Thoracic aorta (tissue), 2 donors: ENCODE results near the gene NCAPH2. TPM values are rescaled to one million over a fixed set of nuclear protein-coding genes. Genes with fewer than 3 reads are reported as not detected.

Experiments
- ATAC-seq: fragments of 150-250 bp; one replicate; pipeline ENCODE4 v1.8.0; 2017; ENCODE audit warnings: low read depth; ENCODE audit not compliant: insufficient number of reproducible peaks, low FRiP score
- DNase-seq: peaks from one replicate; pipeline ENCODE4 v3.0.0-alpha.2; 2020; ENCODE audit warnings: low spot score
- H3K27ac ChIP-seq, 2 donors: fragments of 200-600 bp; sonication (generic); 1 replicate in 1 of 2; 2 replicates in 1 of 2; pipeline ENCODE4 v1.5.1; 2016; ENCODE audit warnings: mild to moderate bottlenecking in 2 of 2, moderate library complexity in 2 of 2
- H3K27me3 ChIP-seq: fragments of 200-600 bp; sonication (generic); replicated peaks from 2 replicates; pipeline ENCODE4 v1.6.0; 2016; ENCODE audit warnings: mild to moderate bottlenecking; ENCODE audit not compliant: insufficient read depth
- H3K36me3 ChIP-seq: fragments of 200-600 bp; sonication (generic); one replicate; pipeline ENCODE4 v1.5.1; 2016
- H3K4me1 ChIP-seq, 2 donors: fragments of 200-600 bp; sonication (generic); 1 replicate in 1 of 2; 2 replicates in 1 of 2; pipeline versions ENCODE4 v1.5.1 to v1.6.0; 2016; ENCODE audit warnings: low read depth in 2 of 2, mild to moderate bottlenecking in 1 of 2; ENCODE audit not compliant: control insufficient read depth in 1 of 2
- H3K4me3 ChIP-seq: fragments of 200-600 bp; sonication (generic); 2 replicates; pipeline ENCODE4 v1.5.1; 2016; ENCODE audit warnings: mild to moderate bottlenecking
- H3K9me3 ChIP-seq: fragments of 200-600 bp; sonication (generic); 2 replicates; pipeline ENCODE4 v1.5.1; 2016
- CTCF ChIP-seq: fragments of 200-600 bp; sonication (generic); IDR thresholded peaks from one replicate; pipeline ENCODE4 v1.5.1; 2019; ENCODE audit warnings: antibody characterized with exemption
- total RNA-seq, 2 donors: library from RNA; depleted of rRNA; stranded (reverse); fragments of >200 nt; gene quantifications; one replicate each; pipeline versions ENCODE4 v1.1.0 to v1.2.3, GENCODE V29; 2016

NCAPH2 gene
- total RNA-seq, 2 donors from 2014 or later, result 40.8 to 50.4 TPM

- Histone ChIP-seq H3K4me1 (no peaks in the 10 kb centered on the region), H3K27ac (no peak overlapping the region), H3K27me3 (no peaks in the 10 kb centered on the region), H3K9me3 (no peaks in the 10 kb centered on the region), H3K36me3 (no peaks in the 10 kb centered on the region), H3K4me3 (no peak overlapping the region)
- ATAC-seq, result no peak
- TF ChIP-seq CTCF, result no peak
- DNase-seq, result no peak
Observed at GRCh38 chr22:50488886-50489285, 19.1 kb upstream of the NCAPH2 start.

GRCh38 chr22:50489363-50490243 is 18.4 kb upstream of the NCAPH2 start:
- no peaks in the 10 kb centered on the region for H3K27me3 ChIP-seq
- H3K4me3 ChIP-seq, result no peak overlapping the region
- no peaks in the 10 kb centered on the region for H3K36me3 ChIP-seq
- H3K9me3 ChIP-seq, result no peaks in the 10 kb centered on the region
- no peak for DNase-seq
- H3K27ac ChIP-seq, result no peak overlapping the region
- no peak for ATAC-seq
- H3K4me1 ChIP-seq, result no peaks in the 10 kb centered on the region
- TF ChIP-seq CTCF, result no peak

GRCh38 chr22:50490531-50491308 is 17.3 kb upstream of the NCAPH2 start:
- Histone ChIP-seq H3K36me3 (no peaks in the 10 kb centered on the region), H3K4me1 (no peaks in the 10 kb centered on the region), H3K4me3 (no peak overlapping the region), H3K27ac (no peak overlapping the region), H3K9me3 (no peaks in the 10 kb centered on the region), H3K27me3 (no peaks in the 10 kb centered on the region)
- DNase-seq (no peak), ATAC-seq (no peak)
- no peak for TF ChIP-seq CTCF

- TF ChIP-seq CTCF, result no peak
- no peak overlapping the region for H3K4me3 ChIP-seq
- no peak for ATAC-seq
Observed at GRCh38 chr22:50497093-50497492, 10.9 kb upstream of the NCAPH2 start.

GRCh38 chr22:50498322-50498890 is 9.6 kb upstream of the NCAPH2 start:
- peak; percentile 21 for TF ChIP-seq CTCF
- Histone ChIP-seq H3K4me3 (no peak overlapping the region), H3K27me3 (no peaks in the 10 kb centered on the region), H3K27ac (no peak overlapping the region), H3K4me1 (no peaks in the 10 kb centered on the region), H3K36me3 (peaks cover 11% of the 10 kb centered on the region), H3K9me3 (no peaks in the 10 kb centered on the region)
- ATAC-seq (no peak), DNase-seq (no peak)

More at GRCh38 chr22:50497093-50497492, 10.9 kb upstream of the NCAPH2 start:
- Histone ChIP-seq H3K27ac (no peak overlapping the region), H3K9me3 (no peaks in the 10 kb centered on the region), H3K36me3 (no peaks in the 10 kb centered on the region), H3K27me3 (no peaks in the 10 kb centered on the region), H3K4me1 (no peaks in the 10 kb centered on the region)
- DNase-seq, result no peak
